AG09319 (cell line): ENCODE data around the gene SLC6A20.

Source experiments
- DNase-seq: peaks from one replicate; pipeline ENCODE4 v3.0.0-alpha.2; 2010; ENCODE audit warnings: low read depth; ENCODE audit errors: extremely low read depth
- CTCF ChIP-seq: IDR thresholded peaks from 2 replicates; pipeline ENCODE4 v1.5.1; 2011; ENCODE audit warnings: low read depth, mild to moderate bottlenecking, inconsistent platforms, low read length, moderate library complexity

The SLC6A20 gene

GRCh38 chr3:45777111-45777745, 19.1 kb downstream of the SLC6A20 start:
- no peak for TF ChIP-seq CTCF
- DNase-seq = no peak

- no peak for TF ChIP-seq CTCF
- DNase-seq = no peak
Measured at GRCh38 chr3:45776611-45777010, 19.7 kb downstream of the SLC6A20 start.

GRCh38 chr3:45776301-45776595, 20.1 kb downstream of the SLC6A20 start:
- TF ChIP-seq CTCF = no peak

GRCh38 chr3:45775571-45776300, 20.6 kb downstream of the SLC6A20 start:
- DNase-seq = no peak
- TF ChIP-seq CTCF = no peak

More at GRCh38 chr3:45776301-45776595, 20.1 kb downstream of the SLC6A20 start:
- DNase-seq = no peak

GRCh38 chr3:45774581-45775521, 21.5 kb downstream of the SLC6A20 start:
- TF ChIP-seq CTCF = no peak
- DNase-seq = no peak

- TF ChIP-seq CTCF = no peak
- DNase-seq = no peak
Measured at GRCh38 chr3:45773714-45774449, 22.5 kb downstream of the SLC6A20 start.
